GM18519 (cell line): ENCODE results near the gene HOXB2.

ENCODE experiments used
- ATAC-seq: cut with Tn5 transposase; IDR thresholded peaks from one replicate; pipeline ENCODE4 v1.9.1; 2021; ENCODE audit warnings: mild to moderate bottlenecking, moderate library complexity; ENCODE audit not compliant: unreplicated experiment, low FRiP score

Gene HOXB2

DNA sequence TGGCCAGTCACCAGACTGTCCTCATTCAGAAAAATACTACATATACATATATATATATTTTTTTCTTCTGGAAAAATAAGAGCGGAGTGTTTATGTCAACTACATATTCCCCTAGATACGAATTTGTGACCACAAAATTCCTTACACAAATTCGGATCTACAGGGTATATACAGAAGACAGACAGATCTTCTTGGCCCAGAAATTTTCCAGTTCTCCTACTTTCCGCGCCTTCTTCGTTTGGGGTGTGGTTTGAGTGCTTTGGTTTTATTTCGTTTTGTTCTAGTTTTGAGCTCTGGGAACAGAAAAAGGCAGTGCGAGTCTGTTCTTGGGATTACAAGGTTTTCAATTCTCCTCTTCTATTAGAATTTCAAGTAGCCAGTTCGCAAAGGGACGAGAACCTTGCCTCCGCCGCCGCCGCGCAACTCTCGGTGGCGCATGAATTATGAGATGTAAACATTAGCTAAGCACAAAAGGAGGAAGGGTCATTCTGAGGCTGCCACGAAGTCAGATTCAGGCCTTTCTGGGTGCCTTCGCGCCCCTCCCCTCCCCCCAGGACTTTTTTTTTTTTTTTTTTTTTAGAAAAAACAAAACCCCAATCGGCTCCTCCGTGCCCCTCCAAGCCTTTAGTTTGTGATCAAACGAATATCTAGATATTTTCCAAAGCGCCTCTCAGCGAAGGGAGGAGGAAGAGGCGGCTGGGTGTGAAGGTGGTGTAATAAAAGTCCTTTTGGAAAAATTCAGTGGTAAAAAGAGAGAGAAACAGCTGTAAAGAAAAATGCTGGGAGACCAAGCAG, 35.0 kb upstream of the HOXB2 start:
- no peak for ATAC-seq

GRCh38 chr17:48579471-48579759, 34.5 kb upstream of the HOXB2 start:
- ATAC-seq = no peak

GRCh38 chr17:48578616-48579470, 33.9 kb upstream of the HOXB2 start:
- no peak for ATAC-seq

GRCh38 chr17:48577946-48578615, 33.2 kb upstream of the HOXB2 start, which contains the start of gene HOXB4:
HOXB4 (minus strand) TSS chr17:48578350; CDS start chr17:48578319, 31 bp downstream.
- ATAC-seq = no peak

GRCh38 chr17:48577330-48577945, 32.5 kb upstream of the HOXB2 start:
- no peak for ATAC-seq

DNA sequence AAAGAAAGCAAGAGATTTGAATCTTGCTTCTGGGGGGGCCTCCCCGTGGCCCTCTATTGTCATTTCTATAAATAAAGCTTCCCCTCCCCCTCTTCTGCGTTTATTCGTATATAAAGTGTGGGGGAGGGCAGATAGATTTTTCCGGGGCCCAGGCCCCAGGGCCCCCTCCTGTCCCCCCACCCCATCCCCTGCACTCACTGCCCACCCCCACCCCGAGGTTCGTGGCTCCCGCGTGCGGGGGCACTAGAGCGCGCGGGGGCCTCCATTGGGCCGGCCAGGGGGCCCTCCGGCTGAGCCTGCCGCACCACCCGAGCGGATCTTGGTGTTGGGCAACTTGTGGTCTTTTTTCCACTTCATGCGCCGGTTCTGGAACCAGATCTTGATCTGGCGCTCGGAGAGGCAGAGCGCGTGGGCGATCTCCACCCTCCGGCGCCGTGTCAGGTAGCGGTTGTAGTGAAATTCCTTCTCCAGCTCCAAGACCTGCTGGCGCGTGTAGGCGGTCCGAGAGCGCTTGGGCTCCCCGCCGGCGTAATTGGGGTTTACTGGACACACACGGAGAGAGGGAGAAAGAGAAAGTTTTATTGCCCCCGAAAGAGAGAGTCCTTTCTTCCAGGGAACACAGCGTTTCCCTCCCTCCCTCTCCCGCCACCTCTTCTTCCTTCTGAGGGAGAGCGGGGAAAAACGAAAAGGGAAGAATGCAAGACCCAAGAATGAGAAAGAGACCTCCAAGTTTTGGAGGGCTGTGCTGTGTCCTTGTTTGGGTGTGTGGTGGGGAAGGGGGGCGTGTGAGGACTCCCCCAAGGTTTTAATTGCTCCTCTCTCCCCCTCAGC, 31.8 kb upstream of the HOXB2 start:
- no peak for ATAC-seq

DNA sequence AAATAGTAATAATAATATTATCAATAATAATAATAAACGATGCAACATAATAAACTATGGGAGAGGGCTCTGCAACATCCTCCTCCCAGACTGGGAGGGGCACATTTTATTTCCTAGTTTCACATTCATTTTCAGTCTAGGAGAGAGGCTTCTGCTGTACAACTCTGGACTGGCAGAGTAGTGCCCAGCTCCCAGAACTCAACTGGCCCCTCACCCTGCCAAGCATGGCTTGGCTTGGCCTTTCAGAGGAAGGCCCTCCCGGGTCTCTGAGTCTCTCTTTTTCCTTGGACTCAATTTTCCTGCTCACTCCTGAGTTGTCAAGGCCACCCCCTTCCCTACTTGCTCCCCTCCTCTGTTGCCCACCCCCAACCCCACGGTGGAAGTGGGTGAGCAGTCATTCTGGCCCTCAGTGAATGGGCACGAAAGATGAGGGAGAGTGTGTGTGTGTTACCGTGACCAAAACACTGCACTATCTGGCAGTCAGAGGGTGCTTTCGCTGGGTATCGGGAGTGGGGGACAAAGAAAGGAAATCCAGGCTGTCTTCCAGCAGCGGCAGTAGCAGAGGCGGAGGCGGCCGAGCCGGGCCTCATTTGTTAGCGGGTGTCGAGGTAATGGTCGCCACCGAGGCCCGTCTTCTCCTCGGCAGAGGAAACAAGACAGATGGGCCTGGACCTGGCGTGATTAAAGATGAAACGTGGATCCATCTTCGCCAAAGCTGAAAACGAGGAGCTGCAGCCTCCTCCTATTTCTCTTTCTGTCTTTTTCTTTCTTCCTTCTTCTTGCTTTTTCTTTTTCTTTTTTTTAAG, 31.0 kb upstream of the HOXB2 start:
- no peak for ATAC-seq

GRCh38 chr17:48575066-48575582, 30.2 kb upstream of the HOXB2 start:
- no peak for ATAC-seq

DNA sequence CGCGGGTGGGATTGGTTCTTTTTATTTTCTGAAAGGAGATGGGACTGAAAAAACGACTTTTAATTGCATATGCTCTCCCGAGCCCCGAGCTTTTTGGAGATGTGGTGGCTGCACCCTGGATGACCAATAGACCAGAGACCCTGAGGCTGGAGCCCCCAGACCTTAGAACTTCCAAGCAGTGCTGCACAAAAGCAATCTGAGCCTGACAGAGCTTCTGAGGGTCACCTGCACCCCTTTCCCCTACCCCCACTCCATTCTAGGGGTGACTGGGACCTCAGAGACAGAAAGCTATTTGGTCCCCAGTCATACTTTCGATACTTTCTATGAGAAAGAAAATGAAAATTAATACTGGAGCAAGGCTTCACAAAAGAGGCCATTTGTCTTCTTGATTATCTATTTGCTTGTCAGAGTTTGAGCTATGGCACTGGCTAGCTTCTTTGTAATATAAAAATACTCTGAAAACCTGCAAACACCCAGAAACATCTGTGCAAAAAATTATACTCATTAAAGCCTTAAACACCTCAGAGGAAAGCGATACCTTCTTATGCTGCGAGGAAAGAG, 29.7 kb upstream of the HOXB2 start:
- ATAC-seq = no peak

DNA sequence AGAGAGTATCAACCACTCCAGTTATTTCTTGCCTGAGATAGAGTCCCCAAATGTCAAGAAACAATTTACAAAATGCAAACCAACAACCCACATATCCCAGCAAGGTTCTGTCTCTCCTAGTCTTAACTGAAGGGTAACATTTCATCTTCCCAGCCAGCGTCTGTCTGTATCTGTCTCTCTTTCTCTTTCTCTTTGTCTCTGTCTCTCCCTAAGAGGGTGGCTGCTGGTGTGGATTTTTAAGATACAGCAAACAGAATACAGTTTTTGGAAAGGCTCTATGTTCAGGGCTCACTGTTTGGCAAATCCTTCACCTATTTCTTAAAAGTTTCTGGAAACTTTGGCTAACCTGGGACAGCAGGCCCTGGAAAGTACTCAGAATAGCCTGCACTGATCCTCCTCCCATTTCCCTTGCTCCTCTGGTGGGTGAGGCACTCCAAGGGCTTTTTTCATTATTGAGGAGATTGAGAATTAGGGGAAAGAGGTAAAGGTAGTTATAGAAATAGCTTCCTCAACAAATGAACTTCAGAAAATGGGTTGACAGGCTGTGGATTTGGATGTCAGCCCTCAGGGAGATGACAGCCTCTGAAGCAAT, 27.0 kb upstream of the HOXB2 start:
- no peak for ATAC-seq

GRCh38 chr17:48571024-48571818, 26.3 kb upstream of the HOXB2 start:
- ATAC-seq = no peak

GRCh38 chr17:48570325-48571023, 25.6 kb upstream of the HOXB2 start:
- ATAC-seq = no peak

DNA sequence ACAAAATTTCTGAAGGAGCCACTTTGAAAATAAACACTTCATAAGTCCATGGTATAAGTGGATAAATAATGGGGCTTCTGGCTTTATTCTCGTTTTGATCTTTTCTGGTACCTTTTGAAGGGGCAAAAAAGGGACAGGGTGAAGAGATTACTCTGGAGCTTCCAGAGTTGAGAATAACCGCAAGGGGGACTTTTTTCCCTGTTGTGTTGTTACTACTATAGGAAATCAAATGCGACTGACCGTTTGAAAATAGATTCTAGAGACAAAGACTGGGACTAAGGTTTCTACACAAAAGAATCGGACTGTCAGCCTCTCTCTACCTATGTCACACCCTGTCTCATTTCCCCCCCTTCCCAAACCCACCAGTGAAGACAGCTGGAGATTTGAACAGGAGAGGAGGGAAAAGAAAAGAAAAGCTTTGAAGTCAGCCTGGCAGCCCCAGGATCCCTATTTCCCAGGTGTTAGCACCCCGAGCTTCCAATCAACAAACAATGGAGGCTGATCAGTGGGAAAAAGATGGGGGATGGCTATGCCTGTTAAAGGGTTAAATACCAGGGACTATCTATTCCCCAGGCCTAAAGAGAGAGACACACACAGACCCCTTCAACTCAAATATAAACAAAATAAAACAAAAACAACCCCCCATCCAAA, 24.9 kb upstream of the HOXB2 start:
- no peak for ATAC-seq

GRCh38 chr17:48569240-48569582, 24.3 kb upstream of the HOXB2 start:
- no peak for ATAC-seq

DNA sequence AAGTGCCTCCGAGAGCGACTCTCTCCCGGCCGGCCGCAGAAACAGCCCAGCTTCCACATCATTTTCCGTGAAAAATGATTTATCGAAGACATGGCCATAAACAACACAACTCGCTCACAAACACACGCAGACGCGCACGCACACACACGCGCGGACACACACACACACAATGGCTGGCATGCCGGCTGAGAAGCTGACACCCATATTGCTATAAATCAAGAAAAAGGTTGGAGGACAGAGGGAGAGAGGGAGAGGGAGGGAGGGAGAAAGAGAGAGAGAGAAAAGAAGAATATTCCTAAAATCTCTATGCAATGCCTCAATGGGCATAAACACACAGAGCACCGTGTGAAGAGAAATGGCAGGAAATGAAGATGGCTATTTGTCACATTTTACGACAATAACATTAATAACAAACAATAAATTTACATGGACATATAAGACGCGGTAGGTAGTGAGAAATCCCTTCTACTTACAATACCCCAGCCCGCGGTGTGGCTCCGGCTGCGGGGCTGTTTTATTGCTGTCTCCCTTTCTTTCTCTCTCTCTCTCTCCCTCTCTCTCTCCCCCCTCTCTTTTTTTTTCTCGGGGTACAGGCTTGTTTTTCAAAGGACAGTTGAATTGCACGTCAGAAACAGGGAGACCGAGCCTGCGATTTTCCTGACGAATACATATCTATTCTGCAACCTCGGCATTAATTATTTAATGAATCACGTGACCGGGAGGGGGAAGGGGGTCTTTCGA, 23.8 kb upstream of the HOXB2 start:
- no peak for ATAC-seq
